Activated CD4-positive, alpha-beta T cell treated with anti-CD3 and anti-CD28 coated beads, Interleukin-2, Interleukin-6, amounts not matched to agents 100 ng/mL and 50 ng/mL, durations not matched to agents 16 hours and 8 hours (primary cell): ENCODE results near the gene CEP164.

Experiments used
- DNase-seq: peaks from one replicate; pipeline ENCODE4 v3.0.0-alpha.2; 2020

CEP164 gene

DNA sequence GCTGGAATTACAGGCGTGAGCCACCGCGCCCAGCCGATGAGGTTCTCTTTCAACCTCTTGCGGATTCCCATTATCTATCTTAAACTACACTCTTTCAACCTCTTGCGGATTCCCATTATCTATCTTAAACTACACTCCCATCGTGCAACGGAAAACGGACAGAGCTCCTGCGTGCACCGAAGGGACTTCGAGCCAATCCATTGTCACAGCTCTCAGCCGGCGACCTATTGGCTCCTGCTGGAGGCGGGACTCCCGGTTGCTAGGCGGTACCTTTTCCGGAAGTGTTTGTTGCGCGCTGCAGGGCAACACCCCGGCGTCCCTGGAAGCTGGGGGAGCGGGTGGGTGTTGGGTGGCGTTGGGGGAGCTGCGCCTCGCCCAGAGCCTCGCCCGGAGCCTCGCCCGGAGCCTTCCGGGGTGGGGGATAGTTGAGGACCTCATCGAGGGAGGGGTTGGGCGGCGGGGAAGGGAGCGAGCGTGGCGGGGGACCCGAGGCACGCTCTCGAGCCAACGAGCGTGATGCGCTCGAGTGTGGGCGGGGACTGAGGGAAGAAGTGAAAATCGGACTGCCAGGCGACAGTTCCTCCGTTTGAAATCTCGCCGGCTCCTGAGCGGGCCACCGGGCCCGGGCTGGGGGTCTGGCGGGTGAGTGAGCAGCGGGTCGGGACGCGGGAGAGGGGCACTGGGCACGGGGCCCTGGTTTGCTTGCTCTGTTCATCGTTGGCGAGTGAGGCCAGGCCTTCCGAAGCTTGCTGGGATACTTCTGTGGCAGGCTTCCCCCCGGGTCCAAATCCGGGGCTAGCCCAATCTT lies at the start of gene CEP164:
CEP164 (plus strand) TSS at position 288 of the 808 bp plus-strand sequence. CDS start 10,733 bp downstream, outside the sequence.
- DNase-seq, result peak; percentile 97

DNA sequence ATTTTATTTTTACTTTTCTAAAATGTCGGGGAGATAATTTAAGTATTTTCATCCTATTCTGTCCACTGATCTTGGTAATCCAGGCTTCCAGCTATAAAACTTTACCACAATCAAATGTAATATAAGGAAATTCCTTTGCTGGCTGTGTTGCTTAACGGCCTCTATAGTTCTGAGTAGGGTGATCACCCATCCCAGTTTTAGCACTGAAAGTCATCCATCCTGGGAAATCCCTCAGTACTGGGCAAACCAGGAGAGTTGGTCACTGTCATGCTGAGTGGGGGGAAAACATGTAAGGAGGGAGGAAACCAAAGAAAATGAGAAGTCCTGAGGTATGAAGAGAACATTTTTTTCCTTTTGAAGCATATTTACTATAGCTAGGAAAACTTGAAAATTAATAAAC lies 49.3 kb upstream of the CEP164 start:
- no peak for DNase-seq

DNA sequence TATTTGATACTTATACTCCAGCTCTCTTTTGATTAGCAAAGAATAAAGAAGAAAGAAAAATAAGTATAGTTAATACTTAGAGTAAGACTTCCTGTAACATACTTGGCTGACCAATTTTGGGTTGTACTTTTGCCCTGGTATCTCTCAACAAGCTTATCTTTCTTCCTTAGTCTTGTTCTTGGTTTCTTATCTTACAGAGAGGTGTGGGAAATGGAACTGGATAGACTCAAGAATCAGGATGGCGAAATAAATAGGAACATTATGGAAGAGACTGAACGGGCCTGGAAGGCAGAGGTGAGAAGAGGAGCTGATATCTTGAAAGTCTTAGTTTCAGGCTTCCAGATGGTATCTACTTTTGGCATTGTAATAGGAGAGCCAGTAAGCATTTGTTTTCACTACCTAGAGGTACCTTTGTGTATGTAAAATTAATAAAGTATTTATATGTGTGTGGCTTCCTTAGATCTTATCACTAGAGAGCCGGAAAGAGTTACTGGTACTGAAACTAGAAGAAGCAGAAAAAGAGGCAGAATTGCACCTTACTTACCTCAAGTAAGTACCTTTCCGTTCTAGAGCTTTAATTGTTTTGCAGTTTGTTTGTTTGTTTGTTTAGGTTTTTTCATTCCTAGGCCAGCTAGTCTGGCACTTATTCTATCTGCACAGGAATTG lies 47.8 kb upstream of the CEP164 start:
- peak; percentile 33 for DNase-seq

DNA sequence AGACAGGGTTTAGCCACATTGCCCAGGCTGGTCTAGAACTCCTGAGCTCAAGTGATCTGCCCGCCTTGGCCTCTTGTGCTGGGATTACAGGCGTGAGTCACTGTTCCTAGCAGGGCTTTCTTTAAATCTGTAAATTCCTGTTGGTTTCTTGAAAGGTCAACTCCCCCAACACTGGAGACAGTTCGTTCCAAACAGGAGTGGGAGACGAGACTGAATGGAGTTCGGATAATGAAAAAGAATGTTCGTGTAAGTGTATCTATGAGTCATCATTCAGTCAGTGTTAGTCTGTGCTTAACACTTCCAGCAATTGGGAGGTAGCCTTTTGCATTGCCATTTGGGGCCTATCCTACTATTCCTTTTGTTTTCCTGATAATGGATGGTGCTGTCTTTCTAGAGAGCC lies 46.5 kb upstream of the CEP164 start:
- no peak for DNase-seq

DNA sequence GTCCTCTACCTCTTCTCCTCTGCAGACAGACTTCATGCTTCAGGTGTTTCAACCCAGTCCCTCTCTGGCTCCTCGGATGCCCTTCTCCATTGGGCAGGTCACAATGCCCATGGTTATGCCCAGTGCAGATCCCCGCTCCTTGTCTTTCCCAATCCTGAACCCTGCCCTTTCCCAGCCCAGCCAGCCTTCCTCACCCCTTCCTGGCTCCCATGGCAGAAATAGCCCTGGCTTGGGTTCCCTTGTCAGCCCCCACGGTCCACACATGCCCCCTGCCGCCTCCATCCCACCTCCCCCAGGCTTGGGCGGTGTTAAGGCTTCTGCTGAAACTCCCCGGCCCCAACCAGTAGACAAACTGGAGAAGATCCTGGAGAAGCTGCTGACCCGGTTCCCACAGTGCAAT lies 45.8 kb upstream of the CEP164 start:
- DNase-seq, result no peak

DNA sequence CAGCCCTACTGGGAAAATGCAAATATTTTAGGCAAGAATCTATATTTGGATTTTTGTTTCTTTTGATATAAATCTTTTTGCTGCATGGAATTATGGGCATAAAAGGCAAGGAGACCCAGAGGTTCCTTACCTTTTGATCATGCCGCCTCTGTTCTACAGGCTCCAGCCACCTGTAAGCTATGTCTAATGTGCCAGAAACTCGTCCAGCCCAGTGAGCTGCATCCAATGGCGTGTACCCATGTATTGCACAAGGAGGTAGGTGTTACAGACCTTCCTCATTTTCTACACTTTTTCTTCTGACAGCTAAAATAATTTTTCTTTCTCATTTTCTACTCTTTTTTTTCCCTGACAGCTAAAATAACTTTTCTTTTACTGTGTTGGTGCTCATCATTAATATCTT lies 44.7 kb upstream of the CEP164 start:
- DNase-seq, result no peak

DNA sequence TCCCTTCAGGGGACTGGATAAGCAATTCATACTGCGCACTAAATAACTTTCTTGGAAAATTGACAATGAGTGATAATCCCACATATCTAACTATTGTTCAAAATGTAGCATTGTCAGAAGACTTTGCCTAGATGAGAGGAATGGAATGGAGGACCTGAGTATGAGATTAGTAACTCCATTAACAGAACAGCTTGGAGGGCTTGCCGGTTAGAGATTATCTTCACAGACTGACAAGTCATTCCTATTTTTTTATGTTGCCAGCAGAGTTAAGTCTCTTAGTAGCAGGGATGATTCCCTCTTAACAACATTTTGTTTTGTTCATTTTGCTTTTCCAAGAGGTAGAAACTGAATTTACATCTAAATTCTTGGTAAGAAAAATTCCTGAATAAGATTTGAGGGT lies 43.6 kb upstream of the CEP164 start:
- DNase-seq, result no peak

DNA sequence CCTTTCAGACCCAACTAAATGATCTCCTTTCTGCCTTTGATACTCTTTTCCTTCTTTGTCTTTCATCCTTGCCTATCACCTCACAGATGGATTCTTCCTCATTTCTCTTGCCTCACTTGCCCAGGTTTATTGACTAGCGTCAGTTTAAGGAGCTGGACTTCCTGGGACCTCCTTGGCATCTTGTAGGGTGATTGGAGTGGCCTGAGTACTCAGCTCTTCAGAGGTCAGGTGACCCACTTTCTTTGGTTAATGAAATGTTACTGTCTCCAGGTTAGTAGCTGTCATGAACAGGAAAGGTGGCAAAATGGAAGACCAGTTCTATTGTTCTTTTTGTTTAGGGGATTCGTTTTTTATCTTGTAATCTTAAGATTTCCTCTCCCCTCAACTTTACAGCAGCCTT lies 41.1 kb upstream of the CEP164 start:
- no peak for DNase-seq

DNA sequence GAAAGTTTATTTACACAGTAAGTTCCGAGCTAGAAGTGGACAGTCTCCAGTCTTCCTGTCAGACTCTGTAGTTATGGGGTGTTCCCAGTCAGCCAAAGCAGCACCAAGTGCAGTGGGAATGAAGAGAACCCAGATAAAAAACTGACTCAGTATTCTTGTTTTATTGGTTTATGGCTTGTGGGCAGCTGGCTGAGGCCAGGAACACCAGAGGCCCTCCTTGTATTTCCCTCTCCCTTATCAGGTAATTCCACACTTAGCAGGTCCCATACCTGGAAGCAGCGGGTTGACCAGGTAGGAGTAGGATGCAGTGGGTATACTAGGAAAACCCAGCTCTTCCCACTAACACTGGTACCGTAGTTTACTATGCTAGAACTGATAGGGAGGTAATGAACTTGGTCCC lies 40.0 kb upstream of the CEP164 start:
- DNase-seq, result no peak

DNA sequence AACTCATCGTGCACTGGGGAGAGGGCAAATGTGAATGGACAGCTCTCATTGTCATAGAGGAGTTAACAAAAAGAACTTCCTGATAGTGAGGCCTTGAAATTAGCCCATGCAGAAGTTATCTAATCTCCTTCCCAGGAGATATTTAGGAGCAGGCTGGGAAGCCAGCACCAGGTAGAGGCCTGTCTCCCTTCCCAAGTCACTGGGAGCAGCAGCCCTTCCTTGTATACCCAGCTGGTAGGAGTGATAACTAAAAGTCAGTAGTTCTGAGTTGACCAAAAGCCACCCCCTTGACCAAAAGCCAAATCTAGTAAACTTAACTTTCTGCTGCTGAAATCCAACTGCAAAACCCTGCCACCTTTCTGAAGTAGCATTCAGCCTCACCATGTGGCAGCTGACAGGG lies 37.9 kb upstream of the CEP164 start:
- no peak for DNase-seq

DNA sequence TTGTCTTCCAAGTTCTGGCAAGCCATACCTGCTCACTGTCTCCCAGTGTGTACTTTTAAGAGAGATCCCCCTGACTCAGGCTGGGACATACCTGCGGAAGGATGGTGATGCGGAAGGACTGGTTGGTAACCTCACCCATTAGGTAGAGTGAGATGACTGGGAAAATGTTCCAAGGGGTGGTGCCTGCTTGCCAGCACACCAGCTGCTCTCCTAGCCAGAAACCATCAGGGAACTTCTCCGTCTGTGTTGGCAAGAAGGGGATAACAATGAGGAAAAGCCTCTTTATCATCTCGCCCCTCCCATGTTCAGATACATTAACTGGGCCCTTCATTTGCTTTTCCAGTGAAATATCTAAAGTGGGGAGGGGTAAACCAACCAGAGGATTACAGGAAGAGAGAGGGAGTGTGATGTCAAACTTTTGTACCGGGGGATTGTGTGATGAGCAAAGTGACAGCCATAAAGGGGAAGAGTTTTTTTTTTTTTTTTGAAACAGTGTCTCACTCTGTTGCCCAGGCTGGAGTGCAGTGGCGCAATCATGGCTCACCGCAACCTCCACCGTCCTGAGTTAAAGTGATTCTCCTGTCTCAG lies 36.8 kb upstream of the CEP164 start, which contains the start of gene BACE1-AS:
BACE1-AS (plus strand) TSS at position 538 of the 588 bp plus-strand sequence.
- DNase-seq, result no peak

DNA sequence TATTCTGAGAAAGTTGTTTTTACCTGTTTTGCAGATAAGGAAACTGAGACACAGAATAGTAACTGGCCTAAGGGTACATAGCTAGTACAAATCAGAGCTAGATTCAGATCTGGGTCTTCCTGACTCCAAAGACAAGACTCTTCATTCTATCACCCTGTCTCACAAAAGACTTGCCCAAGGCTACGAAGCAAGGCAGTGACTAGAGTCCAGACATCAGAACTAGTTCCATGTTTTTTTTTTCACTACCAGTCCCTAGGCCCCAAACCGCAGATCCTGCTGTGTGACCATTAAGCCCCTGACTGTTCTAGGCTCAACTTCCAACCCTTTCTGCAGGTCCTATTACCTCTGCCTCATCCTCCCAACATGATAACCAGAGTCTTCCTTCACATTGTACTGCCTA lies 35.0 kb upstream of the CEP164 start:
- DNase-seq, result no peak

DNA sequence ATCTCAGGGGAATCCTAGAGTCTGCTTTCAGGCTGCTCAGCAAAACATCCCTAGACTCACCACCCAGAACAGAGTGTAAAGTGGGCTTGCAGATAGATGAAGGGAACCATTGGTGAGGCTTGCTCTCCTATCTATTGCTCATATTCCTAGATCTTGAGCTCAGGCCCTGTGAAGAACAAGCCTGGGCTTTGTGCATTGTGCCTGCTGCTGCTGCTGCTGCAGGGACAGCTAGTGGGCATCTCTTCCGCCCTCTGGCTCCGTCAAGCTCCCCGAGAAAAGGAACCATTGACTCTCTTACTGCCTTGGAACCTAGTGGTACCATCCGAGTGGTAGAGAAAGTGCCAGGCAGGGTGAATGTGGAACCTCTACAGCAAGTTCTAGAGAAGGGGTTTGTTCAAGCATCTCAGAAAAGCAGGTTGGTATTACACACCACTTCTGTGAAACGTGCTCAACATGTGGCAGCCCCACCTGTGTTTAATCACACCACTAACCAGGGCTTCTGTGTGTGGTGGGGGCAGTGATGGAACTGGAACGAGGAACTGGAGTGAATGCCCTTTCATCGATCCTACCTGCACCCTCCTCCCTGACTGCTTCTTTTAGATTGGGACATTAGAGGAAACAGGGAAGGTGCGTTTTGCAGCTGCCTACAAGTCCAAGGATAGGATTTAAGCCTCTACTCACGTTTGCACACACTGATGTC lies 32.1 kb upstream of the CEP164 start:
- no peak for DNase-seq

DNA sequence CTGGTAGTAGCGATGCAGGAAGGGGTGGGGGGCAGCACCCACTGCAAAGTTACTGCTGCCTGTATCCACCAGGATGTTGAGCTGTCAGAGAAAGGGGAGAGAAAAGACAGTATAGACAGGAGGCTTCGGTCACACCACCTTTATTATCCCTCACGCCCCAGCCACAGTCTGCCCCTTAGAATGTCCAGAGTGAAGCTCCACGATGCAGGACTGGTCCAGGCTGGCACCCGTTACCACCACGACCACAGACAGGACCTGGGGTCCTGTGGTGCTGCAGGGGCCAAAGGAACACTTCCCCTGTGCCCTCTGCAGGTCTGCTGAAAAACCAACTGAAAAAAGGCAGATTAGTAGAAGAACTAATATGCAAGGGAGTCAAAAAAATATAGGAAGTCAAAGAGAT lies 30.8 kb upstream of the CEP164 start:
- DNase-seq, result no peak

DNA sequence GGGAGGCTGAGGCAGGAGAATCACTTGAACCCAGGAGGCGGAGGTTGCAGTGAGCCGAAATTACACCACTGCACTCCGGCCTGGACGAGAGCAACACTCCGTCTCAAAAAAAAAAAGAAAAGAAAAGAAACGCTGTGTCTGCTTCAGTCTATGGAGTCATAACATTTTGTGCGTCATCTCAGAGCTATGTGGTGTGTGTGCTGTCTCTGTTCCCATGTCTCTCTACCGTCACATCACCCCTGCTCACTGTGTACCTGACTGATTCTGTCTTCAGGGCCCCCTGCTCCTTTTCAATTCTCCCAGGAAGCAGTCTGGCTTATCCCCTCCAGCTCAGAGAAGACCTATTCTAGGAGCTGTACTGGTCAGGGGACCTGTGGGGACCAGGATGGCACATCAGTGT lies 29.5 kb upstream of the CEP164 start:
- no peak for DNase-seq

DNA sequence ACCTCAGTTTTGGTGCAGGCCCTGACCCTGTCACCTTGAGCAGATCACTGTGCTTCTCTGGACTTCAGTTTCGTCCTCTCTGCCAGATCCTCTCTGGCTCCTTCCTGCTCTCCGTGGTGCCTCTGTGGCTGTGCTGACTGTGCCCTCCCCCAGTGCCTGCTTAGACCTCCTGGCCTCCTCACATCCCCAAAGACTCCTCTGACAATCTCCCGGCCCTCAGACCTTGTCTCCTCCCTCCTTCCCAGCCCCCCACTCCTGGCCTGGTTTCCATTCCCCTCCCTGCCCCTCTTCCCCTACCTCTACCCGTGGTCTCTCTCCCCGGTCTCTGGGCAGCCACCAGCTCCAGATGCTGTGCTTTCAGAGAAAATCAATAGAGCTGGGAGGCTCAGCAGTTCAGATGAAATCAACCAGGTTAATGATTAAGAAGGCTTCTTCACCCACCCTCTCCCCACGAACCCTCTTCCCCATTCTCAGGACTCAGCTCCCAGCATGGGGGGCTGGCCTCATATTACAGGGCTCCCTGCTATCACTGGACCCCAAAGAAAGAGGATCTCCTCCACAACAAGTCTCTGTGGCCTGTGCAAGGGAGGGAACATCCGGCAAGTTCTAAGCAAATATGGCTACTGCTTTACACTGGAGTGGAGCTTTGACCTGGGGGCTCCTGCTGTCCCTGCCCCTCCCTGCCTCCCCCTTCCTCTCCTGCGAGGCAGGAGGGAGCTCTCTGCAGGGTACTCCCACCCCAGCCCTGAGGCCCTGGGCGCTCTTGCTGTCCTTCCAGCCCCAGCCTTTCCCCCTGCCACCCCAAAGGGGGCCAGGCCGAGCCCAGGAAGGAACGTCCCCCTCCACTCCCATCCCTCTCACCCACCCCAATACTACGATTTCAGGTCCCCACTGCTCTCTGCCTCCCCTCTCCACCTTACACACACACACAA lies 28.0 kb upstream of the CEP164 start:
- no peak for DNase-seq

DNA sequence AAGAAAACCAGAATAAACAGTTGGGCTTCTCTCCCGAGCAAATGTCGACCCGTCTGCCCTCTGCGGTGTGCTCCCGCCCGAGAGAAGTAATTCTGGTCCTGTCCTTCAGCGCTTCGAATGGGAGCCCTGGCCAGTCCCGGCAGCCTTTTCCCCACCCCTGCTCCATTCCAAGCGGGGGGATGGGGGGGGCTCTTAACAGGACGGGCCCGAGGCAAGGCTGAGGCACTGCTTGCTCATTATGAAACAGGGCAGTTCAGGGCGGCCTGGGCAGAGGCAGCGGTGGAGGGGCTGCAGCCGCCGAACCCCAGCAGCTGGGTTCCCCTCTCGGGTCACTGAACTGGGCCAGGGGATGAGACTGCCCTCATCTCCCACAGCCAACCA lies 27.4 kb upstream of the CEP164 start:
- DNase-seq, result no peak

DNA sequence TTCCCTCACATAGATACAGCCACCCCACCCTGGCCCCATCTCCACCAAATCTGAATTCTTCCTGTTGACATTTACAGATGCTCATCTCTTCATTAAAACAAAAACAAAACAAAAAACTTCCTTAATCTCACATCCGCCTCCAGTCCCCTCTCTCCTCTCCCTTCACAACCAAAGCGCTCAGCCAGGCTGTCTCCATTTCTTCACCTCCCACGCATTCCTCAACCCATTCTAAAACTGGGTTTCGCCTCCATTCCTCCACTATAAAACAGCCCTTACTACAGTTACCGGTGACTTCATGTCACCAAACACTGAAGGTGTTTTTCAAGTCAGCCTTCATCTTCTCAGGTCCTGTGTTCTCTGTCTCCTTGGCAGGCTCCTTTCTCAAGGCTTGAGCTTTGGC lies 26.9 kb upstream of the CEP164 start:
- DNase-seq, result no peak

DNA sequence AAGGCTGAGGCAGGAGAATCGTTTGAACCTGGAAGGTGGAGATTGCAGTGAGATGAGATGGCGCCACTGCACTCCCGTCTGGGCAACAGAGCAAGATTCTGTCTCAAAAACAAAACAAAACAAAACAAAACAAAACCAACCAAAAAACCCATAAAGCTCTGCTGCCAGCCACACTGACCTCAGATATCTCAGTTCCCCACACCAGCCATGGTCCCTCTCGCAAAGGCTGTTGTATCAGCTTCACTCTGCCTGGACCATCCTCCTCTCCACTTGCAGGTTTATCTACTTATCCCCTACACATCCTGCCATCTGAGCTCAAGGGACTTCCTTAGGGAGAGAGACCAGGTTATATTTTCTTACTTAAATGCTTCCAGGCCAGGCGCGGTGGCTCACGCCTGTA lies 25.4 kb upstream of the CEP164 start:
- DNase-seq, result no peak

DNA sequence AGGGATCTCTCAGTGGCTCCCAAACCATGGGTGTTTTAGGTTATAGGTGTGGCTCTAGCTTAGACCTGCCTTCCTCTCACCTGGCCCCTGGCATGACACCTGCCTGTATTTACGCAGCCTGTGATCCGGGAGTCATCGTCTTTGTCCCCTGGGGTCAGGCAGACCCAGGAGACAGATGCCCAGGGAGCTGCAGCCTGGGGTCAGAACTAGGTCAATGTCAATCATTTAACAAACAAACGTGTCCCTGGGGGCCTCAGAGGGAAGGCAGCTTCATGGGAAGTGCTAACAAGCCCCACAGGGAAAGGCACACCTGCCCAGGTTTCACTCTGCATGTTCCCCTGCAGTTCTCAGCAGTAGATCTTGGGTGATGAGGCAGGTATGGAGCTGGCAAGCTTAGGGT lies 24.6 kb upstream of the CEP164 start:
- DNase-seq, result no peak

DNA sequence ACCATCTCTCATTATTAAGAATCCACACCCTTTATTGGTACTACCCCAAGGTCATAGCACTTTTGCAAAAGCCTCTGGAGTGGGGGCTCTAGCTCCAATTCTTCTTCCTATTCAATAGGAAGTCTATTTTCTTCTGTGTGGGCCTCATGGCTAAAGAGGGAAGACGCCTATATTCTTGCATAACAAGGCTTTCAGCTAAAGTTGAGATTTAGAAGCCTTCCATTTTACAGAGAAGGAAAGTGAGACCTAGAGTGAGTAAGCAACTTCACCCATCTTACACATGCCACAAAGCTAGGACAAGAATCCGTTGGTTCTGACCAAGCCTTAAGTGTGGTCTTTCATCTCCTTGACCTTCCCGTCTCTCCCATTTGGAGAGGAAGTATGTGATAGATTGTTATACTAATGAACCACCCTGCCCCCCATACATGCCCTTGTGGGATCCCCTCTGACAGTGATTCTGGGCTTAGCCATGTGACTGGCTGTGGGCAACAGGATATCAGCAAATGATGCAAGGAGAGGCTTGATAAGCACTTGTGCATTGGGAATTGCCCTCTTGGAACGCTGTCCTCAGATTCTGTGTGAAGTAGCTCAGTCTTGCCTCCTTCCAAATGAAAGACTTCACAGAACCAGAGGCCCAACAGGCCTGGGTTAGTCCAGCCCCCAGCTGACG lies 23.9 kb upstream of the CEP164 start:
- DNase-seq, result no peak

DNA sequence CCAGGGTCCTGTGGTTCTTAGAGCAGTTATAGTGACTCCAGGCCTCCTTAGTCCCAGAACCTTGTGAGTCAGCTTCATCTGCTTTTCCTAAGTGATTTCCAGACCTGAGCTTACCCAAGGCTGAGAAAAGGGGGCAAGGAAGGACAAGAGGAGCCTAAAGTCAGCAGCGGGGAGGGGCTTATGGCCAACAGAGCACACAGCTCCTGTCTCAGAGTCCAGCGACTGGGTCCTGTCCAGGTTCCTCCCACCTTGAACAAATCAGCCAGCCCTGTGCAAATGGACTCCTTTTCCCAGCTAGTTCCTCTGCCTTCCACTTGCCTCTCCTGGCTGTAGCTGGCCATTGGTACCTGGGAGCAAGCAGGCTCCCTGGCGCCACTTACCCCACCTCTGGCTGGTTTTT lies 22.5 kb upstream of the CEP164 start:
- no peak for DNase-seq
